ENCODE results near the gene GABRB1.

Gene GABRB1

GRCh38 chr4:47463235-47463956, 432.0 kb downstream of the GABRB1 start, which contains the start of gene COMMD8:
COMMD8 (minus strand) TSS chr4:47463702; CDS start chr4:47463651, 51 bp downstream.
- TF ChIP-seq CTCF (IDR thresholded peaks at IDR 0.05; ENCODE audit: low read depth, low read length): peak; percentile 36
- DNase-seq (ENCODE audit: low read depth in 2 of 2): peak; percentile 97 to 98

GRCh38 chr4:47465004-47465403, 433.6 kb downstream of the GABRB1 start:
- no peak for TF ChIP-seq CTCF (IDR thresholded peaks at IDR 0.05; ENCODE audit: low read depth, low read length)
- no peak overlapping the region for H3K4me3 ChIP-seq (replicated peaks in 1 of 2; ENCODE audit: low read depth in 2 of 2, low read length in 2 of 2)
- DNase-seq (ENCODE audit: low read depth in 2 of 2): no peak

More at GRCh38 chr4:47463235-47463956, 432.0 kb downstream of the GABRB1 start, which contains the start of gene COMMD8:
- H3K4me3 ChIP-seq (replicated peaks in 1 of 2; ENCODE audit: low read depth in 2 of 2, low read length in 2 of 2): peak within 1 kb of the TSS; percentile 85 to 95

- DNase-seq (ENCODE audit: low read depth in 2 of 2): no peak
- H3K4me3 ChIP-seq (replicated peaks in 1 of 2; ENCODE audit: low read depth in 2 of 2, low read length in 2 of 2): no peak overlapping the region
- TF ChIP-seq CTCF (IDR thresholded peaks at IDR 0.05; ENCODE audit: low read depth, low read length): no peak
These were observed 434.9 kb downstream of the GABRB1 start for GRCh38 chr4:47466056-47466785.

- H3K4me3 ChIP-seq (replicated peaks in 1 of 2; ENCODE audit: low read depth in 2 of 2, low read length in 2 of 2): no peak overlapping the region
- peak; percentile 31 to 71 for DNase-seq (ENCODE audit: low read depth in 2 of 2)
- no peak for TF ChIP-seq CTCF (IDR thresholded peaks at IDR 0.05; ENCODE audit: low read depth, low read length)
These were observed 437.5 kb downstream of the GABRB1 start for GRCh38 chr4:47468706-47469365.

GRCh38 chr4:47469951-47470350, 438.6 kb downstream of the GABRB1 start:
- peak; percentile 34 to 67 for DNase-seq (ENCODE audit: low read depth in 2 of 2)

More at GRCh38 chr4:47469951-47470350, 438.6 kb downstream of the GABRB1 start:
- TF ChIP-seq CTCF (IDR thresholded peaks at IDR 0.05; ENCODE audit: low read depth, low read length): no peak
- no peak overlapping the region for H3K4me3 ChIP-seq (replicated peaks in 1 of 2; ENCODE audit: low read depth in 2 of 2, low read length in 2 of 2)
